ENCODE measurements around the gene UBE4B. TPM values are rescaled to one million over a fixed set of nuclear protein-coding genes. Genes with fewer than 3 reads are reported as not detected.

UBE4B gene
- polyA plus RNA-seq, 1 experiment: 18.2 TPM

GRCh38 chr1:10122926-10123325 is 90.2 kb downstream of the UBE4B start:
- peak; percentile 76 for DNase-seq (ENCODE audit: low read depth)
- H3K36me3 ChIP-seq (ENCODE audit: control insufficient read depth, insufficient read depth, low read length): peaks cover 5% of the 10 kb centered on the region
- no peaks in the 10 kb centered on the region for H3K27me3 ChIP-seq (ENCODE audit: control insufficient read depth, insufficient read depth, low read length)
- no peak for TF ChIP-seq CTCF (IDR thresholded peaks at IDR 0.05; ENCODE audit: insufficient read depth, low read depth, low read length)
- ChIA-PET POLR2A (interaction anchor here (0.6 kb wide), 1 partner anchor 208 kb away, joined by 3 read pairs; no protein-coding TSS in a partner anchor), CTCF (interaction anchor here (0.9 to 1.2 kb wide), 5 partner anchors 9 to 173 kb away, joined by 3 to 5 read pairs (median 3); no protein-coding TSS in a partner anchor)
- no peak overlapping the region for H3K4me3 ChIP-seq (ENCODE audit: low read depth, low read length)

- DNase-seq (ENCODE audit: low read depth): no peak
- CTCF ChIA-PET: interaction anchor here (1.2 to 2.0 kb wide), 3 partner anchors 25 to 178 kb away, joined by 5 to 8 read pairs (median 8); partner anchors contain the start of gene KIF1B
- H3K27me3 ChIP-seq (ENCODE audit: control insufficient read depth, insufficient read depth, low read length): no peaks in the 10 kb centered on the region
- POLR2A ChIA-PET: no interaction called here
- no peak overlapping the region for H3K4me3 ChIP-seq (ENCODE audit: low read depth, low read length)
- peaks cover 13% of the 10 kb centered on the region for H3K36me3 ChIP-seq (ENCODE audit: control insufficient read depth, insufficient read depth, low read length)
- TF ChIP-seq CTCF (IDR thresholded peaks at IDR 0.05; ENCODE audit: insufficient read depth, low read depth, low read length): no peak
Measured at GRCh38 chr1:10128101-10128765, 95.5 kb downstream of the UBE4B start.

GRCh38 chr1:10132316-10132715 is 99.6 kb downstream of the UBE4B start:
- POLR2A ChIA-PET: interaction anchor here (1.1 kb wide), 1 partner anchor 365 kb away, joined by 4 read pairs; no protein-coding TSS in a partner anchor
- peaks cover 22% of the 10 kb centered on the region for H3K36me3 ChIP-seq (ENCODE audit: control insufficient read depth, insufficient read depth, low read length)
- DNase-seq (ENCODE audit: low read depth): no peak
- CTCF ChIA-PET: interaction anchor here (1.1 to 2.1 kb wide), 4 partner anchors 10 to 99 kb away, joined by 3 to 8 read pairs (median 3); partner anchors contain the start of genes KIF1B and UBE4B
- H3K27me3 ChIP-seq (ENCODE audit: control insufficient read depth, insufficient read depth, low read length): no peaks in the 10 kb centered on the region
- TF ChIP-seq CTCF (IDR thresholded peaks at IDR 0.05; ENCODE audit: insufficient read depth, low read depth, low read length): no peak
- no peak overlapping the region for H3K4me3 ChIP-seq (ENCODE audit: low read depth, low read length)

GRCh38 chr1:10132852-10133251 is 100.1 kb downstream of the UBE4B start:
- TF ChIP-seq CTCF (IDR thresholded peaks at IDR 0.05; ENCODE audit: insufficient read depth, low read depth, low read length): no peak
- POLR2A ChIA-PET: interaction anchor here (1.1 kb wide), 1 partner anchor 366 kb away, joined by 4 read pairs; no protein-coding TSS in a partner anchor
- Histone ChIP-seq H3K4me3 (ENCODE audit: low read depth, low read length) (no peak overlapping the region), H3K27me3 (ENCODE audit: control insufficient read depth, insufficient read depth, low read length) (no peaks in the 10 kb centered on the region), H3K36me3 (ENCODE audit: control insufficient read depth, insufficient read depth, low read length) (peaks cover 22% of the 10 kb centered on the region)
- CTCF ChIA-PET: interaction anchor here (1.1 to 2.1 kb wide), 4 partner anchors 10 to 100 kb away, joined by 3 to 8 read pairs (median 3); partner anchors contain the start of genes KIF1B and UBE4B
- no peak for DNase-seq (ENCODE audit: low read depth)

DNA sequence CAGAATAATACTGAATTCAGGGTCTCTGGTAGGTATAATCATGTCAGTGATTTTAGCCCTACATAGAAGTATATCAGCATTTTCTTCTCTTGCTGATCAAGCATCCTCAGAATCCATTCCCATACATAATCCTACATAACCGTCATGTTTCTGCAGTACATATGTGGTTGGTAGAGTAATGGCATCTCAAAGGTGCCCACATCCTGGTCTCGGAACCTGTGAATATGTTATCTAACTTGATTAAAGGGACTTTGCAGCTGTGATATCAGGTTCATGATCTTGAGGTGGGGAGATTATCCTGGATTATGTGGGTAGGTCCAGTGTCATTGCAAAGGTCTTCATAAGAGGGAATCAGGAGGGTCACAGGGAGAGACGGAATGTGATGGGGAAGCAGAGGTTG is 108.2 kb downstream of the UBE4B start:
- ChIA-PET POLR2A (no interaction called here), CTCF (interaction anchor here (0.9 to 1.7 kb wide), 2 partner anchors 12 to 269 kb away, joined by 3 to 9 read pairs; no protein-coding TSS in a partner anchor)
- no peaks in the 10 kb centered on the region for H3K27me3 ChIP-seq (ENCODE audit: control insufficient read depth, insufficient read depth, low read length)
- no peak for DNase-seq (ENCODE audit: low read depth)
- H3K4me3 ChIP-seq (ENCODE audit: low read depth, low read length): no peak overlapping the region
- TF ChIP-seq CTCF (IDR thresholded peaks at IDR 0.05; ENCODE audit: insufficient read depth, low read depth, low read length): no peak
- H3K36me3 ChIP-seq (ENCODE audit: control insufficient read depth, insufficient read depth, low read length): peaks cover 8% of the 10 kb centered on the region
